PC-9 (cell line): ENCODE data around the gene COASY. TPM values are rescaled to one million over a fixed set of nuclear protein-coding genes. Genes with fewer than 3 reads are reported as not detected.

Experiments used
- BruUV-seq: library from RNA; stranded (reverse); fragments of 400-500 nt; replicated peaks from 2 replicates; lab custom pipeline; 2021; lab: Mats Ljungman, UMichigan
- CTCF ChIA-PET: fragments of 300-600 bp; sonication (Branson Sonifier 250); formaldehyde crosslinking; loops from one replicate; lab custom pipeline; 2022; ENCODE audit warnings: antibody characterized with exemption; lab: Charles Lee
- POLR2A ChIA-PET: fragments of 300-600 bp; sonication (Branson Sonifier 250); formaldehyde crosslinking; loops from one replicate; lab custom pipeline; 2022; ENCODE audit warnings: antibody characterized with exemption; ENCODE audit not compliant: unreplicated experiment; lab: Charles Lee
- DNase-seq, 2 experiments: peaks; one replicate each; pipeline versions ENCODE4 v3.0.0 to v3.0.0-alpha.2; 2015 to 2022; ENCODE audit warnings: mixed read lengths in 1 of 2
- H2AFZ ChIP-seq: fragments of 200-600 bp; sonication (generic); 2 replicates; pipeline ENCODE4 v1.8.1; 2017; ENCODE audit warnings: antibody characterized with exemption
- H3F3A ChIP-seq: fragments of 200-600 bp; sonication (generic); 2 replicates; pipeline ENCODE4 v1.8.1; 2017; ENCODE audit warnings: antibody characterized with exemption, mild to moderate bottlenecking, low read depth; ENCODE audit not compliant: insufficient read depth
- H3K27ac ChIP-seq: fragments of 200-600 bp; sonication (generic); 2 replicates; pipeline ENCODE4 v1.6.1; 2016; ENCODE audit warnings: mixed run types
- H3K27me3 ChIP-seq: fragments of 200-600 bp; sonication (generic); 2 replicates; pipeline ENCODE4 v1.6.1; 2016; ENCODE audit warnings: low read depth, mixed run types; ENCODE audit not compliant: insufficient read depth
- H3K36me3 ChIP-seq: fragments of 200-600 bp; sonication (generic); 2 replicates; pipeline ENCODE4 v1.6.1; 2016; ENCODE audit warnings: low read depth, mixed run types
- H3K4me1 ChIP-seq: fragments of 200-600 bp; sonication (generic); replicated peaks from 2 replicates; pipeline ENCODE4 v1.6.1; 2016; ENCODE audit warnings: mixed run types; ENCODE audit not compliant: insufficient read depth
- H3K4me2 ChIP-seq: fragments of 200-600 bp; sonication (generic); 2 replicates; pipeline ENCODE4 v1.6.1; 2017; ENCODE audit warnings: mixed run types
- H3K4me3 ChIP-seq: fragments of 200-600 bp; sonication (generic); 2 replicates; pipeline ENCODE4 v1.6.1; 2016; ENCODE audit warnings: mixed run types
- H3K79me2 ChIP-seq: fragments of 200-600 bp; sonication (generic); 2 replicates; pipeline ENCODE4 v1.6.1; 2017; ENCODE audit warnings: low read depth, mixed run types
- H3K9me2 ChIP-seq: fragments of 200-600 bp; sonication (generic); 2 replicates; pipeline ENCODE4 v1.8.1; 2017; ENCODE audit warnings: mild to moderate bottlenecking; ENCODE audit not compliant: insufficient read depth
- H3K9me3 ChIP-seq: fragments of 200-600 bp; sonication (generic); 2 replicates; pipeline ENCODE4 v1.8.1; 2016; ENCODE audit warnings: low read depth; ENCODE audit not compliant: insufficient read depth
- H4K20me1 ChIP-seq: fragments of 200-600 bp; sonication (generic); 2 replicates; pipeline ENCODE4 v1.8.1; 2017; ENCODE audit not compliant: insufficient read depth
- EZH2 ChIP-seq: fragments of 200-600 bp; sonication (generic); IDR thresholded peaks from 2 replicates; pipeline ENCODE4 v1.8.0; 2017; ENCODE audit warnings: antibody characterized with exemption, low read depth
- intact Hi-C: fragments of 100-400 bp; cut with micrococcal nuclease; formaldehyde crosslinking; loops from one replicate; pipeline ENCODE4 v1.10.0; 2022; ENCODE audit not compliant: unreplicated experiment
- total RNA-seq: library from RNA; stranded (reverse); gene quantifications from 2 replicates; pipeline ENCODE4 v1.2.3, GENCODE V29; 2021
- TF ChIP-seq, protein P1 (sequence below): fragments of 200-600 bp; sonication (generic); conservative IDR thresholded peaks from 2 replicates; pipeline ENCODE4 v1.6.1; 2017; ENCODE audit warnings: mixed run types, antibody characterized with exemption, mild to moderate bottlenecking, moderate library complexity

The COASY gene
- total RNA-seq, 1 experiment from 2014 or later = 152 TPM

- Histone ChIP-seq H3K4me1 (peaks cover 24% of the 10 kb centered on the region), H3K79me2 (no peaks in the 10 kb centered on the region), H4K20me1 (no peaks in the 10 kb centered on the region), H3K27ac (no peak overlapping the region), H3K4me2 (no peak overlapping the region), H3K36me3 (0 out of 2 replicates have a peak, but pooled peaks cover 3% of the 10 kb centered on the region), H3K9me2 (no peaks in the 10 kb centered on the region), H3K9me3 (no peaks in the 10 kb centered on the region), H3K27me3 (no peaks in the 10 kb centered on the region), H2AFZ (no peak overlapping the region), H3F3A (peaks cover 26% of the 10 kb centered on the region), H3K4me3 (no peak overlapping the region)
- CTCF ChIA-PET = interaction anchor here (0.5 kb wide), 1 partner anchor 145 kb away, joined by 4 read pairs; no protein-coding TSS in a partner anchor
- POLR2A ChIA-PET = no interaction called here
- DNase-seq = no peak
- TF ChIP-seq EZH2 = no peak
- TF ChIP-seq, protein P1, sequence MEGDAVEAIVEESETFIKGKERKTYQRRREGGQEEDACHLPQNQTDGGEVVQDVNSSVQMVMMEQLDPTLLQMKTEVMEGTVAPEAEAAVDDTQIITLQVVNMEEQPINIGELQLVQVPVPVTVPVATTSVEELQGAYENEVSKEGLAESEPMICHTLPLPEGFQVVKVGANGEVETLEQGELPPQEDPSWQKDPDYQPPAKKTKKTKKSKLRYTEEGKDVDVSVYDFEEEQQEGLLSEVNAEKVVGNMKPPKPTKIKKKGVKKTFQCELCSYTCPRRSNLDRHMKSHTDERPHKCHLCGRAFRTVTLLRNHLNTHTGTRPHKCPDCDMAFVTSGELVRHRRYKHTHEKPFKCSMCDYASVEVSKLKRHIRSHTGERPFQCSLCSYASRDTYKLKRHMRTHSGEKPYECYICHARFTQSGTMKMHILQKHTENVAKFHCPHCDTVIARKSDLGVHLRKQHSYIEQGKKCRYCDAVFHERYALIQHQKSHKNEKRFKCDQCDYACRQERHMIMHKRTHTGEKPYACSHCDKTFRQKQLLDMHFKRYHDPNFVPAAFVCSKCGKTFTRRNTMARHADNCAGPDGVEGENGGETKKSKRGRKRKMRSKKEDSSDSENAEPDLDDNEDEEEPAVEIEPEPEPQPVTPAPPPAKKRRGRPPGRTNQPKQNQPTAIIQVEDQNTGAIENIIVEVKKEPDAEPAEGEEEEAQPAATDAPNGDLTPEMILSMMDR = no peak
- BruUV-seq = no TSS peak
- intact Hi-C loops = no loop called here
Measured at GRCh38 chr17:42513686-42514085, 48.3 kb upstream of the COASY start.

DNA sequence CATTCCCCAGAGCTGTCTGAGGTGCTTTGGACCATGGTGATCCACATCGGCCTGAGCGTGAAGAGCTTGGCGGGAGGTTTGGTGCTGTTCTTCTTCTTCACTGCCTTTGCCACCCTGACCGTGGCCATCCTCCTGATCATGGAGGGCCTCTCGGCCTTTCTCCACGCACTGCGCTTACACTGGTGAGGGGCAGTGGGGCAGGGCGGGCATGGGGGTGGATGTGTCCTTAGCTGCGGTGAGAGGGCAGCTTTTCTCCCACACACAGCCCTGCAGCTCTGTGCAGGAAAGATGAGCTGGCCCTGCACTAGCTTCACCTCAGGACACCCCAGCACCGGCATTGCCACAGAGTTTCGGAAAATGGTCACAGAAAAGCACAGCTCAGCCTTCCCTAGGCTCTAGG, 47.7 kb upstream of the COASY start:
- no TSS peak for BruUV-seq
- no peak overlapping the region for H3K4me2 ChIP-seq
- POLR2A ChIA-PET = no interaction called here
- H3K27ac ChIP-seq = no peak overlapping the region
- 0 out of 2 replicates have a peak, but pooled peaks cover 3% of the 10 kb centered on the region for H3K36me3 ChIP-seq
- H2AFZ ChIP-seq = no peak overlapping the region
- CTCF ChIA-PET = no interaction called here
- H4K20me1 ChIP-seq = no peaks in the 10 kb centered on the region
- no peaks in the 10 kb centered on the region for H3K27me3 ChIP-seq
- no peak overlapping the region for H3K4me3 ChIP-seq
- intact Hi-C loops = no loop called here
- H3K9me2 ChIP-seq = no peaks in the 10 kb centered on the region
- peaks cover 30% of the 10 kb centered on the region for H3K4me1 ChIP-seq
- no peak for TF ChIP-seq EZH2
- TF ChIP-seq, protein P1 = no peak
- DNase-seq = no peak
- H3F3A ChIP-seq = peaks cover 32% of the 10 kb centered on the region
- H3K9me3 ChIP-seq = no peaks in the 10 kb centered on the region
- H3K79me2 ChIP-seq = no peaks in the 10 kb centered on the region

GRCh38 chr17:42514867-42515266, 47.1 kb upstream of the COASY start:
- no peaks in the 10 kb centered on the region for H3K27me3 ChIP-seq
- no peak for DNase-seq
- no peaks in the 10 kb centered on the region for H3K79me2 ChIP-seq
- no peaks in the 10 kb centered on the region for H3K9me3 ChIP-seq
- no peak overlapping the region for H3K4me2 ChIP-seq
- peaks cover 36% of the 10 kb centered on the region for H3K4me1 ChIP-seq
- no peaks in the 10 kb centered on the region for H4K20me1 ChIP-seq
- H3F3A ChIP-seq = peaks cover 38% of the 10 kb centered on the region
- ChIA-PET CTCF (interaction anchor here (0.6 kb wide), 1 partner anchor 116 kb away, joined by 4 read pairs; no protein-coding TSS in a partner anchor), POLR2A (no interaction called here)
- intact Hi-C loops = loop anchor here (5.0 kb wide), 3 partner anchors 58 to 548 kb away; partner anchors contain the start of genes ATP6V0A1 and CNP
- H3K4me3 ChIP-seq = no peak overlapping the region
- TF ChIP-seq, protein P1 = no peak
- TF ChIP-seq EZH2 = no peak
- 0 out of 2 replicates have a peak, but pooled peaks cover 3% of the 10 kb centered on the region for H3K36me3 ChIP-seq
- no TSS peak for BruUV-seq
- H3K27ac ChIP-seq = no peak overlapping the region
- H2AFZ ChIP-seq = no peak overlapping the region
- no peaks in the 10 kb centered on the region for H3K9me2 ChIP-seq
